Measurements from ENCODE around the gene CCDC85A. TPM values are rescaled to one million over a fixed set of nuclear protein-coding genes. Genes with fewer than 3 reads are reported as not detected.

CCDC85A gene
- polyA plus RNA-seq, 1 donor (not counting 4 experiments of a cell fraction or from before 2014, with no cell fraction given) = not detected

DNA sequence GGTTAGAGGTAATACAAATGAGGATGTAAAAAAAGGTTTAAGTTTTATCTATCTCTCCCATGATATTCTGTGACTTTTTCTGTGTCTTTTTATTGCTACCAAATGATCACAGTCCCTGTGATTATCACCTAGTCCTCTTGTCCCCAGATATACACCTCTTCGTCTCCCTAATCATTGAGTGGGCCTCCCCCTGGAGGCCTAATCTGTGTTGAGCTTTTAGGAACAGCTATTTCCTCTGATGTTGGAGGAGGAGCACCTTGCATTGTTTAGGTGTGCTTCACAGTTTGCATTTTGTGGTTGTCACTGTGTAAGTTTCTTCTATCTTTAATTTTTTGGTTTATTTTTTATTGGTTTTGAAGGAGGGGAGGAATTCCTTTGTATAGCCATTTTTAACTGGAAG lies 33.3 kb downstream of the CCDC85A start:
- Histone ChIP-seq H3K9ac (ENCODE audit: control insufficient read depth, extremely low read depth, insufficient read depth, low read length) (no peak overlapping the region), H3K4me2 (ENCODE audit: control insufficient read depth, extremely low read depth, insufficient read depth, low read depth, low read length) (no peak overlapping the region), H3K27ac (ENCODE audit: control insufficient read depth, insufficient read depth, low read length) (no peak overlapping the region), H2AFZ (ENCODE audit: control insufficient read depth, low read length) (no peak overlapping the region), H3K36me3 (ENCODE audit: control insufficient read depth in 2 of 2, extremely low read depth in 1 of 2, insufficient read depth in 2 of 2, low read length in 2 of 2) (no peaks in the 10 kb centered on the region), H4K20me1 (ENCODE audit: control insufficient read depth, extremely low read depth, insufficient read depth, low read length) (no peaks in the 10 kb centered on the region), H3K79me2 (ENCODE audit: control insufficient read depth, insufficient read depth, low read length) (no peaks in the 10 kb centered on the region), H3K9me3 (ENCODE audit: control insufficient read depth, low read depth, low read length) (no peaks in the 10 kb centered on the region), H3K9me1 (ENCODE audit: control insufficient read depth, extremely low read depth, insufficient read depth, low read length) (no peaks in the 10 kb centered on the region), H3K4me3 (ENCODE audit: control insufficient read depth in 2 of 3, extremely low read depth in 1 of 3, insufficient read depth in 2 of 3, low read depth in 1 of 3, low read length in 3 of 3) (no peak overlapping the region), H3K4me1 (ENCODE audit: control insufficient read depth, extremely low read depth, insufficient read depth, low read length) (no peaks in the 10 kb centered on the region), H3K27me3 (ENCODE audit: control insufficient read depth, extremely low read depth, insufficient read depth, low read length) (no peaks in the 10 kb centered on the region)
- DNase-seq (ENCODE audit: low read depth, low spot score) (no peak), FAIRE-seq (no peak)
- dilution Hi-C loops (cut with MboI; ENCODE audit: extremely low pct_ligation_motif_present, low sequenced_read_pairs) = no loop called here
- TF ChIP-seq, protein P1, sequence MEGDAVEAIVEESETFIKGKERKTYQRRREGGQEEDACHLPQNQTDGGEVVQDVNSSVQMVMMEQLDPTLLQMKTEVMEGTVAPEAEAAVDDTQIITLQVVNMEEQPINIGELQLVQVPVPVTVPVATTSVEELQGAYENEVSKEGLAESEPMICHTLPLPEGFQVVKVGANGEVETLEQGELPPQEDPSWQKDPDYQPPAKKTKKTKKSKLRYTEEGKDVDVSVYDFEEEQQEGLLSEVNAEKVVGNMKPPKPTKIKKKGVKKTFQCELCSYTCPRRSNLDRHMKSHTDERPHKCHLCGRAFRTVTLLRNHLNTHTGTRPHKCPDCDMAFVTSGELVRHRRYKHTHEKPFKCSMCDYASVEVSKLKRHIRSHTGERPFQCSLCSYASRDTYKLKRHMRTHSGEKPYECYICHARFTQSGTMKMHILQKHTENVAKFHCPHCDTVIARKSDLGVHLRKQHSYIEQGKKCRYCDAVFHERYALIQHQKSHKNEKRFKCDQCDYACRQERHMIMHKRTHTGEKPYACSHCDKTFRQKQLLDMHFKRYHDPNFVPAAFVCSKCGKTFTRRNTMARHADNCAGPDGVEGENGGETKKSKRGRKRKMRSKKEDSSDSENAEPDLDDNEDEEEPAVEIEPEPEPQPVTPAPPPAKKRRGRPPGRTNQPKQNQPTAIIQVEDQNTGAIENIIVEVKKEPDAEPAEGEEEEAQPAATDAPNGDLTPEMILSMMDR (optimal IDR thresholded peaks at IDR 0.05 in 1 of 3, IDR thresholded peaks at IDR 0.05 in 1 of 3, conservative IDR thresholded peaks at IDR 0.05 in 1 of 3; ENCODE audit: extremely low read depth in 1 of 3, insufficient read depth in 2 of 3, low read length in 3 of 3) = no peak
- no peak for TF ChIP-seq EZH2 (IDR thresholded peaks at IDR 0.05; ENCODE audit: low read length)

DNA sequence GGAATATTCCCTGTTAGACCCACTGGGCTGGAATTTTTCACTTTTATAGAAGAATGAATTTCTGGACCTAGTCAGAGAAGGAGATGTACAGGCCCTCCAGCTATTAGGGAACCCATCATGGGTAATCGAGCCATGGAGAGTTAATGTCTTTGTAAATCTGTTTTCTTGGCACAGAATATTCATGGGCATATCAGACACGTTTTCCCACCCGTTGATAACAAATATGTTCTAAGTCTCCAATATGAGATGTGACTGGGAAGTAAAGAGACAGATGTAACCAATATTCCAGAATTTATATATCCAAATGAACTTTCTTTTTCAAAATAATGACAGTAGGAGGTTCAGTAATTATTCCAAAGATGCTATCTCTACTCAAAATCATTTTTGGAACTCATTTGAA lies 38.7 kb downstream of the CCDC85A start:
- TF ChIP-seq EZH2 (IDR thresholded peaks at IDR 0.05; ENCODE audit: low read length) = no peak
- H3K4me1 ChIP-seq (ENCODE audit: control insufficient read depth, extremely low read depth, insufficient read depth, low read length) = no peaks in the 10 kb centered on the region
- no peaks in the 10 kb centered on the region for H3K9me1 ChIP-seq (ENCODE audit: control insufficient read depth, extremely low read depth, insufficient read depth, low read length)
- dilution Hi-C loops (cut with MboI; ENCODE audit: extremely low pct_ligation_motif_present, low sequenced_read_pairs) = no loop called here
- no peaks in the 10 kb centered on the region for H3K79me2 ChIP-seq (ENCODE audit: control insufficient read depth, insufficient read depth, low read length)
- DNase-seq (ENCODE audit: low read depth, low spot score) (no peak), FAIRE-seq (no peak)
- H3K4me2 ChIP-seq (ENCODE audit: control insufficient read depth, extremely low read depth, insufficient read depth, low read depth, low read length) = no peak overlapping the region
- H2AFZ ChIP-seq (ENCODE audit: control insufficient read depth, low read length) = no peak overlapping the region
- no peak overlapping the region for H3K27ac ChIP-seq (ENCODE audit: control insufficient read depth, insufficient read depth, low read length)
- H3K4me3 ChIP-seq (ENCODE audit: control insufficient read depth in 2 of 3, extremely low read depth in 1 of 3, insufficient read depth in 2 of 3, low read depth in 1 of 3, low read length in 3 of 3) = no peak overlapping the region
- no peak overlapping the region for H3K9ac ChIP-seq (ENCODE audit: control insufficient read depth, extremely low read depth, insufficient read depth, low read length)
- H3K9me3 ChIP-seq (ENCODE audit: control insufficient read depth, low read depth, low read length) = no peaks in the 10 kb centered on the region
- H3K36me3 ChIP-seq (ENCODE audit: control insufficient read depth in 2 of 2, extremely low read depth in 1 of 2, insufficient read depth in 2 of 2, low read length in 2 of 2) = no peaks in the 10 kb centered on the region
- H3K27me3 ChIP-seq (ENCODE audit: control insufficient read depth, extremely low read depth, insufficient read depth, low read length) = no peaks in the 10 kb centered on the region
- no peaks in the 10 kb centered on the region for H4K20me1 ChIP-seq (ENCODE audit: control insufficient read depth, extremely low read depth, insufficient read depth, low read length)

DNA sequence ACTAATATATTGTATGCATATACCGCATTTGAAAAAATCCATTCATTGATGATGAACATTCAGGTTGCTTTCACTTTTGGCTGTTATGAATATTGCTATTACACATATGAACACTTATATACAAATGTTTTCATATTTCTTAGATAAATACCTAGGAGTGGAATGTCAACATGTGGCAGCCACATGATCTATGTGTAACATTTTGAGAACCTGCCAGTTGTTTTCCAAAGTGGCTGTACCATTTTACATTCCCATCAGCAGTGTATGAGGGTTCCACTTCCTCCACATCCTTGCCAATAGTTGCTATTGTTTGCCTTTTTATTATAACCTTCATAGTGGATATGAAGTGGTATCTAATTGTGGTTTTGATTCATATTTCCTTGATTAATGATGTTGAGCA lies 40.5 kb downstream of the CCDC85A start:
- FAIRE-seq (no peak), DNase-seq (ENCODE audit: low read depth, low spot score) (no peak)
- dilution Hi-C loops (cut with MboI; ENCODE audit: extremely low pct_ligation_motif_present, low sequenced_read_pairs) = no loop called here
- H3K9ac ChIP-seq (ENCODE audit: control insufficient read depth, extremely low read depth, insufficient read depth, low read length) = no peak overlapping the region
- H3K36me3 ChIP-seq (ENCODE audit: control insufficient read depth in 2 of 2, extremely low read depth in 1 of 2, insufficient read depth in 2 of 2, low read length in 2 of 2) = no peaks in the 10 kb centered on the region
- no peaks in the 10 kb centered on the region for H4K20me1 ChIP-seq (ENCODE audit: control insufficient read depth, extremely low read depth, insufficient read depth, low read length)
- H3K27me3 ChIP-seq (ENCODE audit: control insufficient read depth, extremely low read depth, insufficient read depth, low read length) = no peaks in the 10 kb centered on the region
- no peaks in the 10 kb centered on the region for H3K79me2 ChIP-seq (ENCODE audit: control insufficient read depth, insufficient read depth, low read length)
- H2AFZ ChIP-seq (ENCODE audit: control insufficient read depth, low read length) = no peak overlapping the region
- H3K9me1 ChIP-seq (ENCODE audit: control insufficient read depth, extremely low read depth, insufficient read depth, low read length) = no peaks in the 10 kb centered on the region
- H3K4me1 ChIP-seq (ENCODE audit: control insufficient read depth, extremely low read depth, insufficient read depth, low read length) = no peaks in the 10 kb centered on the region
- H3K4me3 ChIP-seq (ENCODE audit: control insufficient read depth in 2 of 3, extremely low read depth in 1 of 3, insufficient read depth in 2 of 3, low read depth in 1 of 3, low read length in 3 of 3) = no peak overlapping the region
- TF ChIP-seq EZH2 (IDR thresholded peaks at IDR 0.05; ENCODE audit: low read length) = no peak
- TF ChIP-seq, protein P1 (optimal IDR thresholded peaks at IDR 0.05 in 1 of 3, IDR thresholded peaks at IDR 0.05 in 1 of 3, conservative IDR thresholded peaks at IDR 0.05 in 1 of 3; ENCODE audit: extremely low read depth in 1 of 3, insufficient read depth in 2 of 3, low read length in 3 of 3) = no peak
- H3K27ac ChIP-seq (ENCODE audit: control insufficient read depth, insufficient read depth, low read length) = no peak overlapping the region
- no peak overlapping the region for H3K4me2 ChIP-seq (ENCODE audit: control insufficient read depth, extremely low read depth, insufficient read depth, low read depth, low read length)
- no peaks in the 10 kb centered on the region for H3K9me3 ChIP-seq (ENCODE audit: control insufficient read depth, low read depth, low read length)

Measured in keratinocyte (primary cell).